ENCODE data around the gene C1R.
A peak's percentile ranks its signal among the peaks of the same experiment; 100 is the strongest.

The C1R gene

DNA sequence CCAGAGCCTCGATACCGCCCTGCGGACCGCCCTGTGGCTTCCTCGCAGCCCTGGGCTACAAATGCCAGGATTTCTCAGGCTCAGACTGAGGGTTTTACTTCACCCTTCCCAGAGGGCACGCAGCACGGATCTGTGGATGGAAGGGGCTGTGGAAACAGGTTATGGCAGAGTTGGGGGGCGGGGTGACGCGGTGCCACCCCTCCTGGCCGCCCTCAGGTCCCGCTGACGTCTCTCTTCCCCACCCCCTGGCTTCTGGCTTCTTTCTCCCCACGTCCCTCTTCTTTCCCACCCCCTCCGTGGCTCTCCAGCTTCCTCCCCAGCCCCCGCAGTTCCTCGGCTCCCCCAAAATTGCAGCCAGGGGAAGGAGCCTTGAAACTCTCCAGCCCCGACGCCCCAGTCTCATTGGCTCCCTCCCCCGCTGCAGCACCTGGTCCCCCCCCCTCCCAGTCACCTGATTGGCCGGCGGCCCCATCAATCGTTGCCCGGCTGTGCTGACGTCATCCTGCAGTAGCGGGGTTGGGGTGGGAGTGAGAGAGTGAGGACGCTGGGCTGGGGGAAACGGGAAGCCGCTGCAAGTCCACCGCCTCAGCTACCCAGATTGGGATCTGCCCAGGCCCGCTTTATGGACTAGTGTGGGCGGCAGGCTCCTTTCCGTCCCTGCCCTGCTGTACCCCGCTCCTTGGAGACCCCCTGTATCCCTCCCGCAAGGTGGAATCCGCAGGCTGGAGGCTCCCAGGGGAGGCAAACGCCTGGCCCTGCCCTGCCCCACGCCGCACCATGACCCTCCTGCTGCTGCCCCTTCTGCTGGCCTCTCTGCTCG, 37.8 kb upstream of the C1R start, which contains the start of gene CLSTN3:
Gene CLSTN3, plus strand, starts transcription at position 500 of the 820 bp plus-strand sequence. Its CDS starts 278 bp downstream, at position 778.
- H3F3A ChIP-seq (ENCODE audit: insufficient read depth), result no peaks in the 10 kb centered on the region
- peak within 1 kb of the TSS; percentile 61 for H3K9ac ChIP-seq (ENCODE audit: low read length)
- H3K79me2 ChIP-seq (ENCODE audit: insufficient read depth, low read length), result no peaks in the 10 kb centered on the region
- peak within 1 kb of the TSS; percentile 61 for H3K4me3 ChIP-seq (ENCODE audit: insufficient read depth, low read length, poor library complexity, severe bottlenecking)
- peak within 1 kb of the TSS; percentile 92 for H2AFZ ChIP-seq (ENCODE audit: low read depth, low read length, severe bottlenecking)
- peak within 1 kb of the TSS; percentile 79 for H3K4me2 ChIP-seq (ENCODE audit: low read depth, low read length, poor library complexity, severe bottlenecking)
- no peaks in the 10 kb centered on the region for H3K36me3 ChIP-seq (ENCODE audit: low read length)
- H3K27me3 ChIP-seq (ENCODE audit: low read length), result no peaks in the 10 kb centered on the region
- H3K9me3 ChIP-seq (ENCODE audit: insufficient read depth, low read length), result no peaks in the 10 kb centered on the region
- TF ChIP-seq CTCF (IDR thresholded peaks at IDR 0.05; ENCODE audit: insufficient read depth, low read length, poor library complexity, severe bottlenecking), result no peak
- no peak for TF ChIP-seq EZH2phosphoT487 (conservative IDR thresholded peaks at IDR 0.05; ENCODE audit: low read length)
- H3K9me2 ChIP-seq (replicated peaks; ENCODE audit: insufficient read depth, low read length), result no peaks in the 10 kb centered on the region
- H3K27ac ChIP-seq (ENCODE audit: low read depth, low read length), result no peak within 1 kb of the TSS
- H4K20me1 ChIP-seq (ENCODE audit: low read depth, low read length), result no peaks in the 10 kb centered on the region

DNA sequence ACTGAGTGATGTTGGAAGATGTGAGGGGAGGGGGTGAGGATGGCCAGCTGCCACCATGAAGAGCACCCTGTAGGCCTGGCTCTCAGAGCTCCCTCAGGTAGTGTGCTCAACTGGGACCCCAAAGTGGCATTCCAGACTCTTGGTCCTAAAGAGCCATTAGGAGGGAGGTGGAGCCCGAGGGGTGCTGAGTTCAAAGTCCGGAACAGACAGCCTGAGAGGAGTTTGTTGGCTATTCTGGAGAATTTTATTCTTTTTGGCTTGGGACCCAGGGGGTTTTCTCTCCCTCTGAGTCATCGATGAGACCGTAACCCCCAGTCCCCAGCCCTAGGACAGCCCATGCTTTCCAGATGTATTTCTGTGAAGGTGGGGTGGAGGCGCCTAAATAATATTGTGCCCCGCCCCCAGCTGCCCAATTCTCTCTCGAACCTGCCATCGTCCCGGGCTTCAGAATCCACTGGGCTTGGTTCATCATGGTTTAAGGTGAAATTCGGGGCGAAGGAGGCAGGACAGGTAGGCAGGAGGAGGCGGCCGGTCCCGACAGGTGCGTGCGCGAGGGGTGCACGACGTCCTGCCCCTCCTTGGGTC, 37.1 kb upstream of the C1R start:
- H2AFZ ChIP-seq (ENCODE audit: low read depth, low read length, severe bottlenecking), result peak overlapping the region; percentile 92
- H3F3A ChIP-seq (ENCODE audit: insufficient read depth), result no peaks in the 10 kb centered on the region
- H3K4me2 ChIP-seq (ENCODE audit: low read depth, low read length, poor library complexity, severe bottlenecking), result peak overlapping the region; percentile 79
- no peaks in the 10 kb centered on the region for H4K20me1 ChIP-seq (ENCODE audit: low read depth, low read length)
- no peaks in the 10 kb centered on the region for H3K36me3 ChIP-seq (ENCODE audit: low read length)
- no peaks in the 10 kb centered on the region for H3K9me2 ChIP-seq (replicated peaks; ENCODE audit: insufficient read depth, low read length)
- H3K9ac ChIP-seq (ENCODE audit: low read length), result peak overlapping the region; percentile 61
- H3K4me3 ChIP-seq (ENCODE audit: insufficient read depth, low read length, poor library complexity, severe bottlenecking), result peak overlapping the region; percentile 61
- H3K27ac ChIP-seq (ENCODE audit: low read depth, low read length), result no peak overlapping the region
- no peaks in the 10 kb centered on the region for H3K27me3 ChIP-seq (ENCODE audit: low read length)
- TF ChIP-seq EZH2phosphoT487 (conservative IDR thresholded peaks at IDR 0.05; ENCODE audit: low read length), result no peak
- no peak for TF ChIP-seq CTCF (IDR thresholded peaks at IDR 0.05; ENCODE audit: insufficient read depth, low read length, poor library complexity, severe bottlenecking)
- no peaks in the 10 kb centered on the region for H3K79me2 ChIP-seq (ENCODE audit: insufficient read depth, low read length)
- H3K9me3 ChIP-seq (ENCODE audit: insufficient read depth, low read length), result no peaks in the 10 kb centered on the region

DNA sequence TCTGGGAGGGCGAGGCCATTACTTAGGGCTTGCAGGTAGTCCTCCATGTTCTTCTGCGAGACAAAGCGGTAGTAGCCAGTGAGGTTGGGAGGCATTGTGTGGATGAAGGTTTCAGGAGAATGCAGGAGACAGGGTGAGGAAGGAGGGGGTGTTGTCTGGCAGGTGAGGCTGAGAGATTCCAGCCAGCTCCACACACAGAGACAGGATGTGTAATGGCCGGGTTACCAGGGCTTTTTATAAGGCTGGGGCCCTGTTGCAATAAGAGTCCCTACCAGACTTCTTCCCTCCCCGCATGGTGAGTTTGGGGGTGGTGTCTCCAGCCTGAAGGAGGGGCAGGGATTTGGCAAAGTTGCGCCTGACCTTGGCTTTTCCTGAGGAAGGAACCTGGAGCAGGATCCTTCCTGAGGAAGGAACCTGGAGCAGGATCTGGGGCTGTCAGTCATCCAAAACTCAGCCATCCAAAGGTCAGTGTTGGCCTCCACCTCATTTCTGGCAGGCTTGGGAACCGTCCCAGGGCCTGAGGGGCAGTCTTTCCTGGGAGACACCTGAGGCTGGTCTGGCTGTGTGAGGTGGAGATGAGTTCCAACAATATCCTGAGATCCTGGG, 36.5 kb upstream of the C1R start, which contains the start of gene RBP5:
Gene RBP5, minus strand, starts transcription at position 209 of the 606 bp plus-strand sequence. Its CDS starts 114 bp downstream, at position 95.
- Histone ChIP-seq H3K27me3 (ENCODE audit: low read length) (no peaks in the 10 kb centered on the region), H3K9ac (ENCODE audit: low read length) (peak within 1 kb of the TSS; percentile 61), H4K20me1 (ENCODE audit: low read depth, low read length) (no peaks in the 10 kb centered on the region), H3K4me3 (ENCODE audit: insufficient read depth, low read length, poor library complexity, severe bottlenecking) (peak within 1 kb of the TSS; percentile 61), H3K9me3 (ENCODE audit: insufficient read depth, low read length) (no peaks in the 10 kb centered on the region), H3K79me2 (ENCODE audit: insufficient read depth, low read length) (no peaks in the 10 kb centered on the region), H3F3A (ENCODE audit: insufficient read depth) (no peaks in the 10 kb centered on the region), H3K36me3 (ENCODE audit: low read length) (no peaks in the 10 kb centered on the region), H2AFZ (ENCODE audit: low read depth, low read length, severe bottlenecking) (peak within 1 kb of the TSS; percentile 92), H3K9me2 (replicated peaks; ENCODE audit: insufficient read depth, low read length) (no peaks in the 10 kb centered on the region), H3K4me2 (ENCODE audit: low read depth, low read length, poor library complexity, severe bottlenecking) (peak within 1 kb of the TSS; percentile 79), H3K27ac (ENCODE audit: low read depth, low read length) (no peak within 1 kb of the TSS)
- no peak for TF ChIP-seq EZH2phosphoT487 (conservative IDR thresholded peaks at IDR 0.05; ENCODE audit: low read length)
- no peak for TF ChIP-seq CTCF (IDR thresholded peaks at IDR 0.05; ENCODE audit: insufficient read depth, low read length, poor library complexity, severe bottlenecking)
